ENCODE measurements around the gene PSMC3. TPM values are rescaled to one million over a fixed set of nuclear protein-coding genes. Genes with fewer than 3 reads are reported as not detected.

Gene PSMC3
- total and polyA plus RNA-seq, 2 of the 13 experiments (the other 11 are each of a cell fraction or from before 2014, with no cell fraction given), result 75.8 to 214 TPM

DNA sequence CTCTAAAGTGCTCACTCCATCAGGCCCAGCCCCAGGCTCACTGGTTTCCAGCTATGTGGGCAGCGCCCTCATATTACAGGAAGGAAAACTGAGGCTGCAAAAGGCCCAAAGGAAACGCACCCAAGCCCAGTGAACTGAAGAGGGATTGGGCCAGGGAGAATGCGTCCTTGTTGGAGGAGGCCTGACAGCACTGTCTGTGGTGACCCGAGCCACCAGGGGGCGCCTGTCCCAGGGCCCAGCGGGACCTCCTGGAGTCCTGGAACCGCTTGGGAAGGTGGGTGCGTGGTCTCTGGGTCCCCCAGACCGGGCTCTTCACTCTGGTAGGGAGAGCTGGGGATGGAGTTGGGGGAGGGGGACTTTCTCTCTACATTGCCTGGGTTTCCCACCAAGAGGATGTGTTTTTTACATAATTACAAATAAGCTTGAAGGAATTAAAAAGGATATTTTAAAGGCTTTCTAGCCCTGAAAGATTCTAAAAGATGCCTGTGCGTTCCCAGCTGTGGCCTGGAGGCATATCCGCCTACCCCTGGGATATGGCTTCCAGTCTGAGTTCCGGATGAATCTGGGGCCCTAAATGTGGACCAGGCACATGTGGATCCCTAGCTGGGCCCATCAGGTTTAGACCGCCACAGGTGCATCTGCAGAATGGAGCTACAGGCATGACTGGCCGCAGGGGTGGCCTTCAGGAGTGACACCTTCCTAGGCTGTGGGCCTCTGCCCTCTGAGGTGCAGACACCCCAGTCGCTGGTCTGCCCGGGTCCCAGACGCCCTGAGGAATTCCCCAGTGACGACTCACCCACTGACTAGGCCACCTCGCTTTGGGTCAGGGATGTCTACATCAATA lies 52.1 kb downstream of the PSMC3 start (continued):
- TF ChIP-seq ZNF883 (CRISPR knock-in tag; IDR thresholded peaks at IDR 0.05; ENCODE audit: not compliant biosample characterization) (no peak), MTA1 (CRISPR knock-in tag; IDR thresholded peaks at IDR 0.05; ENCODE audit: borderline replicate concordance) (no peak), CHCHD3 (CRISPR knock-in tag; IDR thresholded peaks at IDR 0.05) (no peak), ZNF34 (CRISPR knock-in tag; IDR thresholded peaks at IDR 0.05; ENCODE audit: borderline replicate concordance) (no peak), ZNF33B (CRISPR knock-in tag; IDR thresholded peaks at IDR 0.05) (no peak), ZNF563 (CRISPR knock-in tag; IDR thresholded peaks at IDR 0.05) (no peak), FOXP1 (IDR thresholded peaks at IDR 0.05) (no peak), FOXP1 (CRISPR knock-in tag; IDR thresholded peaks at IDR 0.05) (no peak), DMAP1 (CRISPR knock-in tag; IDR thresholded peaks at IDR 0.05) (no peak), XRCC5 (optimal IDR thresholded peaks at IDR 0.05; ENCODE audit: low read length) (peak; percentile 89), BORCS8-MEF2B (CRISPR knock-in tag; IDR thresholded peaks at IDR 0.05) (peak; percentile 38; the same call in 1 of the 2 replicates), SMAD9 (CRISPR knock-in tag; IDR thresholded peaks at IDR 0.05) (no peak), YEATS2 (CRISPR knock-in tag; IDR thresholded peaks at IDR 0.05; ENCODE audit: borderline replicate concordance) (no peak), ZNF678 (CRISPR knock-in tag; IDR thresholded peaks at IDR 0.05) (no peak), TBX3 (IDR thresholded peaks at IDR 0.05; ENCODE audit: borderline replicate concordance) (no peak), ZMYM3 (CRISPR knock-in tag; IDR thresholded peaks at IDR 0.05) (peak; percentile 21; the same call in 1 of the 2 replicates), ZNF564 (CRISPR knock-in tag; IDR thresholded peaks at IDR 0.05) (no peak), MAFG (CRISPR knock-in tag; IDR thresholded peaks at IDR 0.05) (no peak), HOXA3 (CRISPR knock-in tag; IDR thresholded peaks at IDR 0.05) (no peak), DR1 (CRISPR knock-in tag; IDR thresholded peaks at IDR 0.05) (no peak), ZNF343 (CRISPR knock-in tag; IDR thresholded peaks at IDR 0.05) (no peak), CBX1 (IDR thresholded peaks at IDR 0.05; ENCODE audit: low read depth) (no peak)
- TF ChIP-seq, protein P1, sequence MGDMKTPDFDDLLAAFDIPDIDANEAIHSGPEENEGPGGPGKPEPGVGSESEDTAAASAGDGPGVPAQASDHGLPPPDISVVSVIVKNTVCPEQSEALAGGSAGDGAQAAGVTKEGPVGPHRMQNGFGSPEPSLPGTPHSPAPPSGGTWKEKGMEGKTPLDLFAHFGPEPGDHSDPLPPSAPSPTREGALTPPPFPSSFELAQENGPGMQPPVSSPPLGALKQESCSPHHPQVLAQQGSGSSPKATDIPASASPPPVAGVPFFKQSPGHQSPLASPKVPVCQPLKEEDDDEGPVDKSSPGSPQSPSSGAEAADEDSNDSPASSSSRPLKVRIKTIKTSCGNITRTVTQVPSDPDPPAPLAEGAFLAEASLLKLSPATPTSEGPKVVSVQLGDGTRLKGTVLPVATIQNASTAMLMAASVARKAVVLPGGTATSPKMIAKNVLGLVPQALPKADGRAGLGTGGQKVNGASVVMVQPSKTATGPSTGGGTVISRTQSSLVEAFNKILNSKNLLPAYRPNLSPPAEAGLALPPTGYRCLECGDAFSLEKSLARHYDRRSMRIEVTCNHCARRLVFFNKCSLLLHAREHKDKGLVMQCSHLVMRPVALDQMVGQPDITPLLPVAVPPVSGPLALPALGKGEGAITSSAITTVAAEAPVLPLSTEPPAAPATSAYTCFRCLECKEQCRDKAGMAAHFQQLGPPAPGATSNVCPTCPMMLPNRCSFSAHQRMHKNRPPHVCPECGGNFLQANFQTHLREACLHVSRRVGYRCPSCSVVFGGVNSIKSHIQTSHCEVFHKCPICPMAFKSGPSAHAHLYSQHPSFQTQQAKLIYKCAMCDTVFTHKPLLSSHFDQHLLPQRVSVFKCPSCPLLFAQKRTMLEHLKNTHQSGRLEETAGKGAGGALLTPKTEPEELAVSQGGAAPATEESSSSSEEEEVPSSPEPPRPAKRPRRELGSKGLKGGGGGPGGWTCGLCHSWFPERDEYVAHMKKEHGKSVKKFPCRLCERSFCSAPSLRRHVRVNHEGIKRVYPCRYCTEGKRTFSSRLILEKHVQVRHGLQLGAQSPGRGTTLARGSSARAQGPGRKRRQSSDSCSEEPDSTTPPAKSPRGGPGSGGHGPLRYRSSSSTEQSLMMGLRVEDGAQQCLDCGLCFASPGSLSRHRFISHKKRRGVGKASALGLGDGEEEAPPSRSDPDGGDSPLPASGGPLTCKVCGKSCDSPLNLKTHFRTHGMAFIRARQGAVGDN (CRISPR knock-in tag; IDR thresholded peaks at IDR 0.05), result peak; percentile 52
- TF ChIP-seq, protein P2, sequence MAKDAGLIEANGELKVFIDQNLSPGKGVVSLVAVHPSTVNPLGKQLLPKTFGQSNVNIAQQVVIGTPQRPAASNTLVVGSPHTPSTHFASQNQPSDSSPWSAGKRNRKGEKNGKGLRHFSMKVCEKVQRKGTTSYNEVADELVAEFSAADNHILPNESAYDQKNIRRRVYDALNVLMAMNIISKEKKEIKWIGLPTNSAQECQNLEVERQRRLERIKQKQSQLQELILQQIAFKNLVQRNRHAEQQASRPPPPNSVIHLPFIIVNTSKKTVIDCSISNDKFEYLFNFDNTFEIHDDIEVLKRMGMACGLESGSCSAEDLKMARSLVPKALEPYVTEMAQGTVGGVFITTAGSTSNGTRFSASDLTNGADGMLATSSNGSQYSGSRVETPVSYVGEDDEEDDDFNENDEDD (CRISPR knock-in tag; IDR thresholded peaks at IDR 0.05; ENCODE audit: borderline replicate concordance), result no peak
